Left ventricle myocardium inferior (tissue), 1 donor: ENCODE measurements around the gene RARB. TPM values are rescaled to one million over a fixed set of nuclear protein-coding genes. Genes with fewer than 3 reads are reported as not detected.

Experiments
- DNase-seq: peaks from one replicate; pipeline ENCODE4 v3.0.0-alpha.2; 2020
- H3K27ac ChIP-seq: fragments of 200-600 bp; replicated peaks from 2 replicates; pipeline ENCODE4 v1.8.0; 2021
- H3K27me3 ChIP-seq: fragments of 200-600 bp; 2 replicates; pipeline ENCODE4 v1.8.0; 2021; ENCODE audit warnings: low read depth
- H3K36me3 ChIP-seq: fragments of 200-600 bp; 2 replicates; pipeline ENCODE4 v1.8.0; 2021
- H3K4me1 ChIP-seq: fragments of 200-600 bp; 2 replicates; pipeline ENCODE4 v1.8.0; 2021
- H3K4me3 ChIP-seq: fragments of 200-600 bp; 2 replicates; pipeline ENCODE4 v1.8.0; 2021; ENCODE audit warnings: mild to moderate bottlenecking, moderate library complexity
- H3K9me3 ChIP-seq: fragments of 200-600 bp; replicated peaks from 2 replicates; pipeline ENCODE4 v1.8.0; 2021
- CTCF ChIP-seq: fragments of 200-600 bp; IDR thresholded peaks from 2 replicates; pipeline ENCODE4 v1.8.0; 2021; ENCODE audit warnings: antibody characterized with exemption, mild to moderate bottlenecking, borderline replicate concordance
- intact Hi-C: fragments of 100-400 bp; cut with micrococcal nuclease; formaldehyde crosslinking; loops from one replicate; pipeline ENCODE4 v1.11.0; 2022
- total RNA-seq: library from RNA; stranded (reverse); fragmentation: NEBNext Ultra II Directional; extraction: Animal tissue kit (Norgen Biotek cat#: 25700); gene quantifications from one replicate; pipeline ENCODE4 v1.2.1, GENCODE V29; 2021
- donor health status: DM: no; HTN: yes; CAD: no; lungs with severe emphysema.

The RARB gene
- total RNA-seq, 1 donor from 2014 or later: 15.6 TPM

GRCh38 chr3:25581335-25581734 lies 153.3 kb downstream of the RARB start:
- H3K36me3 ChIP-seq: peaks cover 36% of the 10 kb centered on the region
- intact Hi-C loops: no loop called here
- H3K4me1 ChIP-seq: peaks cover 6% of the 10 kb centered on the region
- H3K9me3 ChIP-seq: peaks cover 4% of the 10 kb centered on the region
- no peaks in the 10 kb centered on the region for H3K27me3 ChIP-seq
- H3K4me3 ChIP-seq: no peak overlapping the region
- TF ChIP-seq CTCF: no peak
- DNase-seq: no peak
- no peak overlapping the region for H3K27ac ChIP-seq

- intact Hi-C loops: no loop called here
- no peak for TF ChIP-seq CTCF
- H3K4me1 ChIP-seq: peaks cover 5% of the 10 kb centered on the region
- no peak for DNase-seq
- no peak overlapping the region for H3K4me3 ChIP-seq
- peaks cover 4% of the 10 kb centered on the region for H3K9me3 ChIP-seq
- peaks cover 36% of the 10 kb centered on the region for H3K36me3 ChIP-seq
- no peak overlapping the region for H3K27ac ChIP-seq
- H3K27me3 ChIP-seq: no peaks in the 10 kb centered on the region
These were observed 153.8 kb downstream of the RARB start for GRCh38 chr3:25581823-25582222.

- H3K9me3 ChIP-seq: peaks cover 4% of the 10 kb centered on the region
- peaks cover 9% of the 10 kb centered on the region for H3K4me1 ChIP-seq
- no peak for DNase-seq
- no peaks in the 10 kb centered on the region for H3K27me3 ChIP-seq
- intact Hi-C loops: no loop called here
- H3K27ac ChIP-seq: no peak overlapping the region
- no peak overlapping the region for H3K4me3 ChIP-seq
- peaks cover 36% of the 10 kb centered on the region for H3K36me3 ChIP-seq
- TF ChIP-seq CTCF: no peak
These were observed 154.2 kb downstream of the RARB start for GRCh38 chr3:25582242-25582641.

- no peaks in the 10 kb centered on the region for H3K27me3 ChIP-seq
- peaks cover 17% of the 10 kb centered on the region for H3K4me1 ChIP-seq
- intact Hi-C loops: no loop called here
- peaks cover 36% of the 10 kb centered on the region for H3K36me3 ChIP-seq
- H3K9me3 ChIP-seq: peaks cover 9% of the 10 kb centered on the region
- no peak overlapping the region for H3K4me3 ChIP-seq
- DNase-seq: no peak
- H3K27ac ChIP-seq: no peak overlapping the region
- TF ChIP-seq CTCF: no peak
These were observed 155.3 kb downstream of the RARB start for GRCh38 chr3:25583343-25583742.

- H3K27me3 ChIP-seq: no peaks in the 10 kb centered on the region
- H3K36me3 ChIP-seq: peaks cover 36% of the 10 kb centered on the region
- TF ChIP-seq CTCF: no peak
- peaks cover 26% of the 10 kb centered on the region for H3K4me1 ChIP-seq
- no peak overlapping the region for H3K27ac ChIP-seq
- no peak overlapping the region for H3K4me3 ChIP-seq
- peaks cover 9% of the 10 kb centered on the region for H3K9me3 ChIP-seq
- intact Hi-C loops: no loop called here
- no peak for DNase-seq
These were observed 156.1 kb downstream of the RARB start for GRCh38 chr3:25584011-25584789.
